ENCODE measurements around the gene COMP.
"Not testable (repeated sequence)": the region's sequence is repeated elsewhere in the genome, so short reads cannot be mapped to it uniquely, and the experiment has no call there.

Gene COMP

GRCh38 chr19:18737954-18738351 lies 53.2 kb downstream of the COMP start:
- DNase-seq (ENCODE audit: low read depth) = no peak
- H3K4me3 ChIP-seq (ENCODE audit: low read depth, low read length) = no peak overlapping the region

GRCh38 chr19:18737337-18737953 lies 53.7 kb downstream of the COMP start:
- H3K4me3 ChIP-seq (ENCODE audit: low read depth, low read length) = no peak overlapping the region
- DNase-seq (ENCODE audit: low read depth) = no peak

GRCh38 chr19:18736415-18737336 lies 54.4 kb downstream of the COMP start:
- no peak for DNase-seq (ENCODE audit: low read depth)
- H3K4me3 ChIP-seq (ENCODE audit: low read depth, low read length) = no peak overlapping the region

GRCh38 chr19:18735752-18736151 lies 55.4 kb downstream of the COMP start:
- H3K4me3 ChIP-seq (ENCODE audit: low read depth, low read length) = no peak overlapping the region
- DNase-seq (ENCODE audit: low read depth) = no peak

GRCh38 chr19:18735324-18735723 lies 55.8 kb downstream of the COMP start:
- no peak overlapping the region for H3K4me3 ChIP-seq (ENCODE audit: low read depth, low read length)
- DNase-seq (ENCODE audit: low read depth) = no peak

GRCh38 chr19:18733762-18734332 lies 57.3 kb downstream of the COMP start:
- H3K4me3 ChIP-seq (ENCODE audit: low read depth, low read length); DNase-seq (ENCODE audit: low read depth): not testable (repeated sequence)

- no peak overlapping the region for H3K4me3 ChIP-seq (ENCODE audit: low read depth, low read length)
- DNase-seq (ENCODE audit: low read depth) = peak; percentile 51
Observed at GRCh38 chr19:18733196-18733647, 57.9 kb downstream of the COMP start.

Data from skeletal muscle cell (primary cell).